GDM1 (cell line): Measurements from ENCODE around the gene MT1B.
"Not testable (repeated sequence)": the region's sequence is repeated elsewhere in the genome, so short reads cannot be mapped to it uniquely, and the experiment has no call there.

Source experiments
- DNase-seq: peaks from one replicate; lab custom pipeline; 2025; lab: John Stamatoyannopoulos, UW

Gene MT1B

GRCh38 chr16:56637814-56638750, 13.6 kb upstream of the MT1B start, which contains the start of gene MT1A:
Gene MT1A (plus strand): TSS chr16:56638666. CDS start chr16:56638739, 73 bp downstream.
- no peak for DNase-seq

GRCh38 chr16:56639045-56639444, 12.6 kb upstream of the MT1B start:
- DNase-seq: no peak

GRCh38 chr16:56640076-56640475, 11.6 kb upstream of the MT1B start:
- DNase-seq: no peak

GRCh38 chr16:56641166-56641565, 10.5 kb upstream of the MT1B start:
- DNase-seq: no peak

- no peak for DNase-seq
These were observed 8.5 kb upstream of the MT1B start for GRCh38 chr16:56643080-56643778.

GRCh38 chr16:56643833-56644232, 7.9 kb upstream of the MT1B start:
- DNase-seq: no peak

GRCh38 chr16:56645311-56645710, 6.4 kb upstream of the MT1B start:
- no peak for DNase-seq

- no peak for DNase-seq
These were observed 5.8 kb upstream of the MT1B start for GRCh38 chr16:56645838-56646237.

- no peak for DNase-seq
These were observed 3.9 kb upstream of the MT1B start for GRCh38 chr16:56647641-56648431.

- DNase-seq: no peak
These were observed 2.4 kb upstream of the MT1B start for GRCh38 chr16:56649271-56649670.

GRCh38 chr16:56649820-56650219, 1.9 kb upstream of the MT1B start:
- DNase-seq: no peak

- DNase-seq: no peak
These were observed 914 bp downstream of the MT1B start for GRCh38 chr16:56652600-56652999.

- DNase-seq: no peak
These were observed 1.5 kb downstream of the MT1B start for GRCh38 chr16:56653218-56653617.

- DNase-seq: peak; percentile 4
These were observed 6.1 kb downstream of the MT1B start, which contains the start of gene MT1F for GRCh38 chr16:56657555-56658326. Gene MT1F (plus strand): TSS chr16:56657959. CDS start chr16:56658059, 100 bp downstream.

GRCh38 chr16:56658327-56658875, 6.7 kb downstream of the MT1B start:
- no peak for DNase-seq

GRCh38 chr16:56662357-56663354, 11.0 kb downstream of the MT1B start:
- DNase-seq: no peak

- no peak for DNase-seq
These were observed 12.8 kb downstream of the MT1B start for GRCh38 chr16:56664506-56664905.

GRCh38 chr16:56665286-56666261, 13.9 kb downstream of the MT1B start:
- DNase-seq: not testable (repeated sequence)
